GM23248 (cell line): ENCODE results near the gene GSTO2.

Experiments
- EZH2 ChIP-seq: fragments of 200-600 bp; sonication (generic); IDR thresholded peaks from 2 replicates; pipeline ENCODE4 v1.6.1; 2018; ENCODE audit warnings: antibody characterized with exemption, mild to moderate bottlenecking; ENCODE audit not compliant: insufficient read depth, poor library complexity, severe bottlenecking
- EZH2phosphoT487 ChIP-seq: fragments of 200-600 bp; sonication (generic); IDR thresholded peaks from 2 replicates; pipeline ENCODE4 v1.6.1; 2018; ENCODE audit warnings: antibody characterized with exemption, moderate library complexity, mild to moderate bottlenecking, low read depth; ENCODE audit not compliant: insufficient read depth

GRCh38 chr10:104321226-104321625, 52.2 kb downstream of the GSTO2 start:
- TF ChIP-seq EZH2 (no peak), EZH2phosphoT487 (no peak)
